Sigmoid colon (tissue), 6 donors: Measurements from ENCODE around the gene LOC128125822.
"Not testable (repeated sequence)": the region's sequence is repeated elsewhere in the genome, so short reads cannot be mapped to it uniquely, and the experiment has no call there.

Experiments used
- DNase-seq: peaks from one replicate; pipeline ENCODE4 v3.0.0-alpha.2; 2019
- H3K27ac ChIP-seq, 4 donors: fragments of 200-600 bp; sonication (generic); one replicate each; pipeline ENCODE4 v1.5.1; 2016 to 2019; ENCODE audit warnings: mild to moderate bottlenecking in 1 of 4
- H3K27me3 ChIP-seq, 3 donors: fragments of 200-600 bp; sonication (generic); one replicate each; pipeline ENCODE4 v1.5.1; 2019; ENCODE audit warnings: mild to moderate bottlenecking in 1 of 3
- H3K36me3 ChIP-seq, 4 donors: fragments of 200-600 bp; sonication (generic); one replicate each; pipeline ENCODE4 v1.5.1; 2016 to 2019
- H3K4me1 ChIP-seq, 4 donors: fragments of 200-600 bp; sonication (generic); one replicate each; pipeline ENCODE4 v1.5.1; 2017 to 2019
- H3K4me3 ChIP-seq, 4 donors: fragments of 200-600 bp; sonication (generic); one replicate each; pipeline ENCODE4 v1.5.1; 2017 to 2019; ENCODE audit warnings: mild to moderate bottlenecking in 2 of 4, moderate library complexity in 1 of 4
- H3K9me3 ChIP-seq, 4 donors: fragments of 200-600 bp in 3 of 4; sonication (generic) in 3 of 4; one replicate each; pipeline versions ENCODE4 v1.5.1 to v1.6.1; 2013 to 2019
- EP300 ChIP-seq, 4 donors: sonication (generic); formaldehyde crosslinking; IDR thresholded peaks; one replicate each; pipeline ENCODE4 v1.6.1; 2017; ENCODE audit warnings: antibody characterized with exemption in 4 of 4
- POLR2A ChIP-seq, 2 donors: fragments of 450-650 bp; IDR thresholded peaks; one replicate each; pipeline ENCODE4 v1.6.1; 2016; ENCODE audit warnings: antibody characterized with exemption in 2 of 2, mild to moderate bottlenecking in 2 of 2, moderate library complexity in 2 of 2
- POLR2AphosphoS5 ChIP-seq, 4 donors: sonication (generic); formaldehyde crosslinking; IDR thresholded peaks; one replicate each; pipeline ENCODE4 v1.6.1; 2017; ENCODE audit warnings: antibody characterized with exemption in 4 of 4
- whole genome bisulfite sequencing, 2 donors: extraction: QIAGEN DNeasy Blood & Tissue Kit; methylation state at CpG; one replicate each; pipeline ENCODE4 v1.1.7; 2013; 5-methylcytosine and 5-hydroxymethylcytosine counted together
- intact Hi-C: fragments of 100-400 bp; cut with DNase I; formaldehyde crosslinking; loops from one replicate; pipeline ENCODE4 v1.15.1; 2023
- TF ChIP-seq, protein P1 (sequence below), 4 experiments: fragments of 450-650 bp in 3 of 4; fragments of 200-600 bp in 1 of 4; IDR thresholded peaks; one replicate each; pipeline ENCODE4 v1.5.1; 2016 to 2019; ENCODE audit warnings: antibody characterized with exemption in 4 of 4, mild to moderate bottlenecking in 3 of 4, moderate library complexity in 2 of 4
- donor health status: healthy with polysubstance abuse.
- donor health status: healthy.

The LOC128125822 gene

DNA sequence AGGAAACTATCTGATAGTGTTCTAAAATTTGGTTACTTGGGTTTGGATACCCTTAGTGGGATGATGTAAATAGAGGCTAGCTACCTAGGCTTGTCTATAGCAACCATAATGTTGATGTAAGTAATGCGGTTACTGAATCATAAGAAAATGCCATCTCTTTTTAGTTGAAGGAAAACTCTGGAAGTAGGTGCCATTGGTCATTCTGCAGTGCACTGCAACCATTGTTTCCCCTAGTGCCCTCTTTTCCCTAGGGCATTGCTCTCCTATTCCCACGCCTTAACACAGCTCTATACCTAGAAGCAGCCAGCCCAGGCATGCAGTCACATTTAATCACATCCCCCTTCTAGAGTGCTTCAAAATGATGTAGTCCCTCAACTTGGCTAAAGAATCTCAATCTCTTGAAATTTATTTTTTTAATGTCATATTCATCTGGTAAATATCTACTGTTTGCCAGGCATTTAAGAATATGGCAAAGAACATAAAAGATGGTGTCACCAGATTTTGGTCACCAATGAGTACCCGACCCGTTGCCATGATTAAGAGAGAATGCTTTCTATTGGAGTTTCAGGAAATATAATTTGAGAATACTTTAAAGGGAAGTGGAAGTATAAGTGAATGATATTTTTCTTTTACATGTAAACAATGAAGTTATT lies 10.4 kb downstream of the LOC128125822 start:
- Histone ChIP-seq H3K36me3 (peaks cover 15 to 58% (median 23%) of the 10 kb centered on the region in 4 donors), H3K9me3 (no peaks in the 10 kb centered on the region), H3K4me3 (no peak overlapping the region), H3K27me3 (no peaks in the 10 kb centered on the region), H3K4me1 (no peaks in the 10 kb centered on the region), H3K27ac (no peak overlapping the region)
- TF ChIP-seq POLR2A (IDR thresholded peaks at IDR 0.05) = no peak
- TF ChIP-seq POLR2AphosphoS5 (IDR thresholded peaks at IDR 0.05) = no peak
- TF ChIP-seq EP300 (IDR thresholded peaks at IDR 0.05) = no peak
- TF ChIP-seq, protein P1, sequence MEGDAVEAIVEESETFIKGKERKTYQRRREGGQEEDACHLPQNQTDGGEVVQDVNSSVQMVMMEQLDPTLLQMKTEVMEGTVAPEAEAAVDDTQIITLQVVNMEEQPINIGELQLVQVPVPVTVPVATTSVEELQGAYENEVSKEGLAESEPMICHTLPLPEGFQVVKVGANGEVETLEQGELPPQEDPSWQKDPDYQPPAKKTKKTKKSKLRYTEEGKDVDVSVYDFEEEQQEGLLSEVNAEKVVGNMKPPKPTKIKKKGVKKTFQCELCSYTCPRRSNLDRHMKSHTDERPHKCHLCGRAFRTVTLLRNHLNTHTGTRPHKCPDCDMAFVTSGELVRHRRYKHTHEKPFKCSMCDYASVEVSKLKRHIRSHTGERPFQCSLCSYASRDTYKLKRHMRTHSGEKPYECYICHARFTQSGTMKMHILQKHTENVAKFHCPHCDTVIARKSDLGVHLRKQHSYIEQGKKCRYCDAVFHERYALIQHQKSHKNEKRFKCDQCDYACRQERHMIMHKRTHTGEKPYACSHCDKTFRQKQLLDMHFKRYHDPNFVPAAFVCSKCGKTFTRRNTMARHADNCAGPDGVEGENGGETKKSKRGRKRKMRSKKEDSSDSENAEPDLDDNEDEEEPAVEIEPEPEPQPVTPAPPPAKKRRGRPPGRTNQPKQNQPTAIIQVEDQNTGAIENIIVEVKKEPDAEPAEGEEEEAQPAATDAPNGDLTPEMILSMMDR (IDR thresholded peaks at IDR 0.05) = no peak
- no peak for DNase-seq
- intact Hi-C loops = loop anchor here (5.0 kb wide), 1 partner anchor 180 kb away; no protein-coding TSS in a partner anchor
- 95 to 97% methylated on average over 4 of the region's 4 CpGs for WGBS, 2 donors

DNA sequence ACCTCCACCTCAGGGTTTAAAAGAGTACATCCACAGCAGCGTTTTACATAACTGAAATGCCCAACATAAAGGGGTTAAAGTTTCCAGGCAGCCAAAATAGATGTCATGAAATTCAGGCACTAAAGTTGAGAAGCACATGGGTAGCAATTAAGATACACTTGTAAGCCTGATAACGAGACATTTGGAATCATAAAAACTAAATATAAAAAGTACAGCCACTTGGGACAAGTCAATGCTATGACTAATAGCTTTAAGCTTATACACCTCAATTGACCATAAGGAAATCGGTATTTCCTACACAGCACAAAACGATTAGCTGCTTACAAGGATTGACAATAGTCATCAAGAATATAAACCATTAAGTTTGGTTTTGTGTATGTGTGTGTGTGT lies 11.8 kb downstream of the LOC128125822 start:
- Histone ChIP-seq H3K36me3 (peaks cover 9 to 44% (median 15%) of the 10 kb centered on the region in 4 donors), H3K27ac (no peak overlapping the region), H3K4me3 (no peak overlapping the region), H3K9me3 (no peaks in the 10 kb centered on the region), H3K4me1 (no peaks in the 10 kb centered on the region), H3K27me3 (no peaks in the 10 kb centered on the region)
- no peak for DNase-seq
- WGBS, 2 donors = 26 to 77% methylated on average over 4 of the region's 4 CpGs
- intact Hi-C loops = loop anchor here (5.0 kb wide), 1 partner anchor 178 kb away; no protein-coding TSS in a partner anchor
- TF ChIP-seq EP300 (IDR thresholded peaks at IDR 0.05) = no peak
- no peak for TF ChIP-seq POLR2A (IDR thresholded peaks at IDR 0.05)
- TF ChIP-seq POLR2AphosphoS5 (IDR thresholded peaks at IDR 0.05) = no peak

DNA sequence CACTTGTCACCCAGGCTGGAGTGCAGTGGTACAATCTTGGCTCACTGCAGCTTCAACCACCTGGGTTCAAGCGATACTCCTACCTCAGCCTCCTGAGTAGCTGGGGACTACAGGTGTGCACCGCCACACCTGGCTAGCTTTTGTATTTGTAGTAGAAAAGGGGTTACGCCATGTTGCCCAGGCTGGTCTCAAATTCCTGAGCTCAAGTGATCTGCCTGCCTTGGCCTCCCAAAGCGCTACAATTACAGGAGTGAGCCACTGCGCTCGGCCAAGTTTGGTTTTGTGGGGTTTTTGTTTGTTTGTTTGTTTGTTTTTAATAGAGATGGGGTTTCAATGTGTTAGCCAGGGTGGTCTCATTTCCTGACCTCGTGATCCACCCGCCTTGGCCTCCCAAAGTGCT lies 12.3 kb downstream of the LOC128125822 start:
- H3K27me3 ChIP-seq = no peaks in the 10 kb centered on the region
- intact Hi-C loops = loop anchor here (5.0 kb wide), 1 partner anchor 178 kb away; no protein-coding TSS in a partner anchor
- H3K4me3 ChIP-seq = no peak overlapping the region
- no peaks in the 10 kb centered on the region for H3K9me3 ChIP-seq
- H3K36me3 ChIP-seq = peaks cover 8 to 40% (median 12%) of the 10 kb centered on the region in 4 donors
- H3K27ac ChIP-seq = no peak overlapping the region
- no peaks in the 10 kb centered on the region for H3K4me1 ChIP-seq
- no peak for DNase-seq
- TF ChIP-seq POLR2A (IDR thresholded peaks at IDR 0.05) (no peak), EP300 (IDR thresholded peaks at IDR 0.05) (no peak), POLR2AphosphoS5 (IDR thresholded peaks at IDR 0.05) (no peak)
- TF ChIP-seq, protein P1 (IDR thresholded peaks at IDR 0.05) = no peak
- 97 to 99% methylated on average over 8 of the region's 8 CpGs for WGBS, 2 donors

DNA sequence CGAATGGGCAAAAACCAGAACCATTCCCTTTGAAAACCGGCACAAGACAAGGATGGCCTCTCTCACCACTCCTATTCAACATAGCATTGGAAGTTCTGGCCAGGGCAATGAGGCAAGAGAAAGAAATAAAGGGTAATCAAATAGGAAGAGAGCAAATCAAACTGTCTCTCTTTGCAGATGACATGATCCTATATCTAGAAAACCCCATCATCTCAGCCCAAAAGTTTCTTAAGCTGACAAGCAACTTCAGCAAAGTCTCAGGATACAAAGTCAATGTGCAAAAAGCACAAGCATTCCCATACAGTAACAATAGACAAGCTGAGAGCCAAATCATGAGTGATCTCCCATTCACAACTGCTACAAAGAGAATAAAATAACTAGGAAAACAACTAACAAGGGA lies 13.4 kb downstream of the LOC128125822 start:
- DNase-seq, H3K27ac ChIP-seq, H3K27me3 ChIP-seq, H3K9me3 ChIP-seq, H3K4me1 ChIP-seq, H3K4me3 ChIP-seq, intact Hi-C loops: not testable (repeated sequence)
- H3K36me3 ChIP-seq = peaks cover 0 to 29% (median 1%) of the 10 kb centered on the region in 4 donors
- 91 to 94% methylated on average over 2 of the region's 2 CpGs for WGBS, 2 donors

DNA sequence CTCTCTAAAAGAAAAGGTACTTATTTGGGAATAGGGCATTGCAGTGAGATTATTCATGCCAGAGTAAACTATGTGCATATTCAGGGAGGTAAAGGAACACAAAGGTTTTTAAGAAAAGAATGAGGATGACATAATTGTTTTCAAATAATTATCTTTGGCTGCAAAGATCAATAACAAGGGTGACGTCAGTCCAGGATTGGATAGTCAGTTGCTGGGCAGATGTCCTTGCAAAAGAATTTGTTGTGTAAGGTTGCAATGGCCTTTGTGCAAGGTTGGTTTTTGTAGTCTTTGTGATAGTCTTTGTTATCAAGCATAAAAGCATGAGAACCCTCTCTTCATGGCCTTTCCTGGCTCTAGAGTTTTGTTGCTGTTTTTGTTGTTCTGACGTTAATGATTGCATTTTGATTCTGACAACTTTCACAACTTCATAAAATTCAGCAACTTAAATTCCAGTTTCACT lies 17.7 kb downstream of the LOC128125822 start:
- intact Hi-C loops = no loop called here
- Histone ChIP-seq H3K27ac (no peak overlapping the region), H3K4me1 (no peaks in the 10 kb centered on the region), H3K4me3 (no peak overlapping the region), H3K36me3 (no peaks in the 10 kb centered on the region), H3K27me3 (no peaks in the 10 kb centered on the region), H3K9me3 (no peaks in the 10 kb centered on the region)
- TF ChIP-seq, protein P1 (IDR thresholded peaks at IDR 0.05) = no peak
- no peak for TF ChIP-seq POLR2A (IDR thresholded peaks at IDR 0.05)
- TF ChIP-seq POLR2AphosphoS5 (IDR thresholded peaks at IDR 0.05) = no peak
- TF ChIP-seq EP300 (IDR thresholded peaks at IDR 0.05) = no peak
- DNase-seq = no peak
- 72 to 83% methylated on average over 2 of the region's 2 CpGs for WGBS, 2 donors
